AG04449 (cell line): Measurements from ENCODE around the gene NDUFB7.
"Not testable (repeated sequence)": the region's sequence is repeated elsewhere in the genome, so short reads cannot be mapped to it uniquely, and the experiment has no call there.

Source experiments
- CTCF ChIA-PET: fragments of 350-600 bp; formaldehyde crosslinking; extraction: SDS; loops from one replicate; lab custom pipeline; 2021; ENCODE audit warnings: antibody characterized with exemption; lab: Yijun Ruan, JAX
- POLR2A ChIA-PET: fragments of 400-600, 350-600 bp; formaldehyde crosslinking; extraction: SDS; loops from one replicate; lab custom pipeline; 2020; ENCODE audit warnings: antibody characterized with exemption, inconsistent platforms; lab: Yijun Ruan, JAX
- DNase-seq: peaks from one replicate; pipeline ENCODE4 v3.0.0-alpha.2; 2010; ENCODE audit warnings: low read depth, low spot score
- H3K4me3 ChIP-seq: 2 replicates; pipeline ENCODE4 v1.5.1; 2011; ENCODE audit warnings: low read depth, mild to moderate bottlenecking, control low read depth, low read length
- CTCF ChIP-seq: IDR thresholded peaks from one replicate; pipeline ENCODE4 v1.5.1; 2011; ENCODE audit warnings: mild to moderate bottlenecking, moderate library complexity, low read length, control low read depth, inconsistent platforms; ENCODE audit not compliant: insufficient read depth; ENCODE audit errors: missing control alignments

Gene NDUFB7

DNA sequence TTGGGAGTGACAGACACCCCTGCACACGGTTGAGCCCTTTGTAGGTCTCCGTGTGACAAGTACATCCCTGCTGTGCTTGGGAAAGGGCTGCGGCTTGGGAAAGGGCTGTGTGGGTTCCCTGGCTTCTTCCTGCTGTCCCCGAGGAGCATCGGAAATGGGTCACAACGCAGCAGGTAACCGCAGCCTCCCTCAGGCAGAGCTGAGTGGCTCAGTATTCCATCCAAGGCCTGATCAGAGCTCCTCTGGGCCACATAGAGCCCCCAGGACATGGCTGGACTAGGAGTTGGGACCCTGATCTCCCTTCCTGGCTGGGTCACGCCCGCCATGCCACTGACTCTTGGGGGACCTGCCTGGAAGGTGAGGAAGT, 26.2 kb downstream of the NDUFB7 start:
- POLR2A ChIA-PET = no interaction called here
- TF ChIP-seq CTCF = no peak
- H3K4me3 ChIP-seq = no peak overlapping the region
- no peak for DNase-seq
- CTCF ChIA-PET = interaction anchor here (7.2 kb wide), 1 partner anchor 10 kb away, joined by 70 read pairs; no protein-coding TSS in a partner anchor

DNA sequence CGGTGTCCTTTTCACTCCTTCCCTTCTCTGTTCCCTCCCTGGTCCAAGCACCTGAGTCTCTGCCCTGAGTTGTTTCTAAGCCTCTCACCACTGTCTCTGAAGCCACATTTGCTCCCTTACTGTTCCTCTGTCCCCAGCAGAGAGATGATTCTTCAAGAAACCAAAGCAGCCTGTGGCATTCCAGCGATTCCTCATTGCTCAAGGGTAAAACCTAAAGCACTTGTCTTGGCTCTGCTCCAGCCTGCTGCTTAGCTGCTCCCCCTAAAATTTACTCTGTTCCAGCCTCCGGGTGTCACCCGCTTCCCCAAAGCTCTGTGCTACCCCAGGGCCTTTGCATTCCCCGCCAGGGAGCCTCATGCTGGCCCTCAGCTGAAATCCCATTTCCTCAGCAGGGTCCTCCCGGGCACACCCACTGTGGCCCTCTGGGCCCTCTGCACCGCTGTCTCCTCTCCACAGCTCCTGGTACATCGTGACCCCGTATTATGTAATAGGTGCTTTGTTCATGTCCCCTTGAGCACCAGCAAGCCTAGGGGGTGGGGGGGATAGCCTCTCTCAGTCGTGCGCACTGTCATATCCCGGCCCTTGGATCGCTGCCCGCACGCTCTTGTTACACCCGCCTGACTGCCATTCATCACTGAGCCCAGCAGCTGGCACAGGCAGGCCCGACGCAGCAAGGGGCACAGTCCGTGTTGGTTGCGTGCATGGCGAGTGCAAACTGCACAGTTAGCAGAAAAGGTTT, 26.7 kb downstream of the NDUFB7 start:
- DNase-seq = no peak
- ChIA-PET POLR2A (no interaction called here), CTCF (interaction anchor here (7.2 kb wide), 1 partner anchor 11 kb away, joined by 70 read pairs; no protein-coding TSS in a partner anchor)
- H3K4me3 ChIP-seq = no peak overlapping the region
- TF ChIP-seq CTCF = no peak

DNA sequence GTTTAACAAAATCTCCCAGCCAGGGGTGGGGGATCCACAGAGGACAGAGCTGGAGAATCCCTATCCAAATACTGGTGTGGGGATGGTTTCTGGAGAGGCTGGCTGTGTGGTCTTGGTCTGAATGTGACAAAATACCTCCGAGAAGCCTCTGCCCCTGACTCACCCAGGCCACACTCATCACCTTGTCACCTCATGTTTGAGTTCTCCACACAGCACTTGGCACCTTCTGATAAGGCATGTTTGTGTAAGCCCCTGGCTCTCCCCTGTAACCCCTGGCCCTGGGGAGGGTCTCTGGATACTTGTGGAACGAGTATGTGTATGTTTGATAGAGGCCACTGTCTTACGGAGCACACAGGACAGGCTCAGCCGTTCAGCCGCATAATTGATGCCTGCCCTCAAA, 27.8 kb downstream of the NDUFB7 start:
- DNase-seq = no peak
- no peak for TF ChIP-seq CTCF
- H3K4me3 ChIP-seq = no peak overlapping the region
- CTCF ChIA-PET = interaction anchor here (7.2 kb wide), 1 partner anchor 12 kb away, joined by 70 read pairs; no protein-coding TSS in a partner anchor
- POLR2A ChIA-PET = no interaction called here

DNA sequence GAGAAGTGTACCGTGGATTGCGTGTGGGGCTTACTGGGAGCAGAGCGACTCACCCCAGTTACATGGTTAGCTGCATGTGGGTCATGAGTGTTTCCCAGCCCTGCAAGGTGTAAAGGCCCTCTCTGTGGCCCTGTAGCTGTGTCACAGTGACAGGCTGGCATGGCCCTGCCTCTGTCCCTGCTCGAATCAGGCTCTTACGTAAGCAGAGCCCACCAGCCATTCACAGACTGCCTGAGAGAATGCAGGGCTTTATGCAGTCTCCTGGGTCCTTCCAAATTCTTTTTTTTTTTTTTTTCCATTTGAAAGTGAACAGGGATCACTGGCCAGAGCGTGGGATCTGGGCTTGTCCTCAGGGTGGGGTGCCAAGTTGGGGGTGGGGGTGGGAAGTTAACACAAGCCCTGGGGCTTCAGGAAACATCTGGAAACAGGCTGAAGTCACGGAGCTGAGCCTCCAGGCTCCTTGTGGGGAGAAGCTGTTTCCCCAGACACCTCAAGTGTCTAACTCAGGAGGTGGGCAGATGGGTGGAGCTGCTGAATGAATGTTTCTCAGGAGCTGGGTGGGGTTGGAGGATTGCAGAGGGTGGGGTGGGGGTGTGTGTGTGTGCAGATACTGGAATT, 29.0 kb downstream of the NDUFB7 start:
- CTCF ChIA-PET = interaction anchor here (7.2 kb wide), 1 partner anchor 13 kb away, joined by 70 read pairs; no protein-coding TSS in a partner anchor

GRCh38 chr19:14541979-14542378, 29.9 kb downstream of the NDUFB7 start:
- DNase-seq, POLR2A ChIA-PET, H3K4me3 ChIP-seq: not testable (repeated sequence)
- CTCF ChIA-PET = interaction anchor here (1.3 to 7.2 kb wide), 2 partner anchors 10 to 14 kb away, joined by 3 to 70 read pairs; no protein-coding TSS in a partner anchor

More for the DNA sequence above, 29.0 kb downstream of the NDUFB7 start:
- H3K4me3 ChIP-seq = no peak overlapping the region
- no peak for TF ChIP-seq CTCF
- DNase-seq = no peak
- POLR2A ChIA-PET = no interaction called here

DNA sequence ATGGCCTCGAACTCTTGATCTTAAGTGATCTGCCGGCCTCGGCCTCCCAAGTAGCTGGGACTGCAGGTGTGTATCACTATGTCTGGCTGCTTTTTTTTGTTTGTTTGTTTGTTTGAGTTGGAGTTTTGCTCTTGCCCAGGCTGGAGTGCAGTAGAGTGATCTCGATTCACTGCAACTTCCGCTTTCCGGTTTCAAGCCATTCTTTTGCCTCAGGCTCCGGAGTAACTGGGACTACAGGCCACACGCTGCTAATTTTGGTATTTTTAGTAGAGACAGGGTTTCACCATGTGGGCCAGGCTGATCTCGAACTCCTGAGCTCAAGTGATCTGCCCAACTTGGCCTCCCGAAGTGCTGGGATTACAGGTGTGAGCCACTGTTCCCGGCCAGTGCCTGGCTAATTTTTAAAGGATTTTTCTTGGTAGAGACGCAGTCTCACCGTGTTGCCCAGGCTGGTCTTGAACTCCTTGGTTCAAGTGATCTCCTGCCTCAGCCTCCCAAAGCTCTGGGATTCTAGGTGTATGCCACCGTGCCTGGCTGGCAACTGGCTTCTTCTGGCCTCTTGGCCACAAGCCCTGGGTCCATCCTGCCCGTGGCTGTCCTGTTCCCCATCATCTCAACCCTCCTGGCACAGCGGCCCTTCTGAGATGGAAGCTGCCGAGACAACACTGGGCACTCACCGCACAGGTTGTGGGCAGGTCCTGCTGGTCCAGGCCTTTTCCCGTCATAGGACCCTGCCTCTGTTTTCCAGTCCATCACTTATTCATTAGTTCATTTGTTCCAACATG, 30.9 kb downstream of the NDUFB7 start:
- no peak overlapping the region for H3K4me3 ChIP-seq
- POLR2A ChIA-PET = no interaction called here
- no peak for DNase-seq
- CTCF ChIA-PET = interaction anchor here (1.3 kb wide), 2 partner anchors 9 to 15 kb away, joined by 3 to 6 read pairs; no protein-coding TSS in a partner anchor
- no peak for TF ChIP-seq CTCF
